Stimulated activated CD4-positive, alpha-beta T cell treated with anti-CD3 and anti-CD28 coated beads, Interleukin-1b, Interleukin-23, amount 100 ng/mL, for 24 hours (primary cell): ENCODE measurements around the gene FOXA1.
"Not testable (repeated sequence)": the region's sequence is repeated elsewhere in the genome, so short reads cannot be mapped to it uniquely, and the experiment has no call there.

ENCODE experiments used
- DNase-seq, 4 experiments: peaks; one replicate each; pipeline ENCODE4 v3.0.0-alpha.2; 2020; ENCODE audit warnings: low read depth in 4 of 4, low spot score in 1 of 4

FOXA1 gene

GRCh38 chr14:37563189-37563588, 31.9 kb downstream of the FOXA1 start:
- no peak for DNase-seq

- no peak for DNase-seq
Measured at GRCh38 chr14:37559386-37559785, 35.7 kb downstream of the FOXA1 start.

- DNase-seq, result no peak
Measured at GRCh38 chr14:37558740-37559139, 36.3 kb downstream of the FOXA1 start.

- not testable (repeated sequence) for DNase-seq
Measured at GRCh38 chr14:37555596-37555995, 39.5 kb downstream of the FOXA1 start.

GRCh38 chr14:37553935-37554550, 41.0 kb downstream of the FOXA1 start:
- DNase-seq, result no peak

- DNase-seq, result no peak
Measured at GRCh38 chr14:37551119-37551518, 43.9 kb downstream of the FOXA1 start.

GRCh38 chr14:37550511-37550910, 44.5 kb downstream of the FOXA1 start:
- DNase-seq, result no peak

- no peak for DNase-seq
Measured at GRCh38 chr14:37546621-37547447, 48.2 kb downstream of the FOXA1 start.

GRCh38 chr14:37545174-37545573, 49.9 kb downstream of the FOXA1 start:
- DNase-seq, result no peak

- DNase-seq, result no peak
Measured at GRCh38 chr14:37544407-37544806, 50.6 kb downstream of the FOXA1 start.

GRCh38 chr14:37539992-37540391, 55.1 kb downstream of the FOXA1 start:
- DNase-seq, result no peak
